ACC112 (cell line): ENCODE measurements around the gene CRIP1.
A peak's percentile ranks its signal among the peaks of the same experiment; 100 is the strongest.

Source experiments
- H2AFZ ChIP-seq: fragments of 200-600 bp; sonication (generic); one replicate; pipeline ENCODE4 v1.6.0; 2017; ENCODE audit warnings: antibody characterized with exemption, low read length; ENCODE audit not compliant: unreplicated experiment
- H3K27ac ChIP-seq: fragments of 200-600 bp; sonication (generic); 2 replicates; pipeline ENCODE4 v1.5.1; 2014; ENCODE audit warnings: low read depth, mild to moderate bottlenecking, antibody characterized with exemption, low read length, moderate library complexity
- H3K27me3 ChIP-seq: fragments of 200-600 bp; sonication (generic); 2 replicates; pipeline ENCODE4 v1.6.1; 2014; ENCODE audit warnings: mild to moderate bottlenecking, antibody characterized with exemption, low read length, moderate library complexity, mixed read lengths; ENCODE audit not compliant: insufficient read depth
- H3K36me3 ChIP-seq: fragments of 200-600 bp; sonication (generic); 2 replicates; pipeline ENCODE4 v1.6.1; 2016; ENCODE audit warnings: mild to moderate bottlenecking, antibody characterized with exemption, low read length, moderate library complexity, mixed read lengths; ENCODE audit not compliant: insufficient read depth
- H3K4me1 ChIP-seq: fragments of 200-600 bp; sonication (generic); one replicate; pipeline ENCODE4 v1.6.1; 2016; ENCODE audit warnings: low read length, mixed read lengths; ENCODE audit not compliant: insufficient read depth, unreplicated experiment, control insufficient read depth
- H3K4me3 ChIP-seq: fragments of 200-600 bp; sonication (generic); 2 replicates; pipeline ENCODE4 v1.5.1; 2014; ENCODE audit warnings: mild to moderate bottlenecking, low read depth, low read length
- H3K79me2 ChIP-seq: fragments of 200-600 bp; sonication (generic); one replicate; pipeline ENCODE4 v1.6.0; 2016; ENCODE audit warnings: low read length; ENCODE audit not compliant: control insufficient read depth, unreplicated experiment, insufficient read depth

Gene CRIP1, protein sequence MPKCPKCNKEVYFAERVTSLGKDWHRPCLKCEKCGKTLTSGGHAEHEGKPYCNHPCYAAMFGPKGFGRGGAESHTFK

DNA sequence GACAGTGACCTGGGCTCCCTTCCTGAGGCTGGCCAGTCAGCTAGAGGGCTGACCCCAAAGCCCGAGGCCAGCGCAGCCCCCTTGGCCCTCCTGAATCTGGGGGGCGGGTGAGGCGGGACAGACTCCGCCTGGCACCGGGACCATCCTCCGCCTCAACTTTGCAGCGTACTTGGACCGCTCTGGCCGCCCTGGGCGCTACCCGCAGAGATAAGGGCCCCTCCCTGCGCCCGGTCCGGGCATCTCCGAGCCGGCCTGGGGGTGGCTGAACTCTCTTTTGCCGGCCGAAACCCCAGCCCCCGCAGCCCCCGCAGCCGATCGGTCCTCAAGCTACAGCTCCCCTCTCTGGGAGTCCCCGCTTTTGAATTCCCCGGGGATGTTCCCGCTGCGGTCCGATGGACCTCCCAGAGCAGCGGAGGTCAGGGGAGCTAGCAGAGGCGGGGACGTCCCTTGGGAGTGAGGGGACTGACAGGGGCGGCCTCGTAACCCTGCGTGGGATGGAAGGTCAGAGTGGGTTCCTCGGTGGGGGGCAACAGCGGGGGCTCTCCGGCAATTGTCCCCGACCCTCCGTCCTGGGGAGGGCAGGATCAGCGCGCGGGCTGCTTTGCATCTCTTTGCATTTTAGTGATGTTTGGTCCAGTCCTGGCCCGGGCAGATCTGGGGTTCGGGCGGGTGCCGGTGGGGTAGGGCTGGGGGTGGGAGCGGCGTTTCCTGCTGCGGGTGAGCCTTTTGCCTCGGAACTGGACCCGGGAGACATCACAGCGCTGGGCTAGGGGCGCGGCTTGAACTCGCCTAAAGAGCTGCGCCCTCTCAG lies at the start of gene CRIP1:
CRIP1 (plus strand) TSS at position 724 of the 811 bp plus-strand sequence. CDS start 374 bp downstream, outside the sequence.
- H3K4me3 ChIP-seq: peak within 1 kb of the TSS; percentile 77
- H3K4me1 ChIP-seq: peaks cover 36% of the 10 kb centered on the region
- no peaks in the 10 kb centered on the region for H3K36me3 ChIP-seq
- no peak within 1 kb of the TSS for H3K27ac ChIP-seq
- no peaks in the 10 kb centered on the region for H3K79me2 ChIP-seq
- H2AFZ ChIP-seq: peak within 1 kb of the TSS; percentile 27
- peaks cover 5% of the 10 kb centered on the region; the same call in 1 of the 2 replicates for H3K27me3 ChIP-seq

DNA sequence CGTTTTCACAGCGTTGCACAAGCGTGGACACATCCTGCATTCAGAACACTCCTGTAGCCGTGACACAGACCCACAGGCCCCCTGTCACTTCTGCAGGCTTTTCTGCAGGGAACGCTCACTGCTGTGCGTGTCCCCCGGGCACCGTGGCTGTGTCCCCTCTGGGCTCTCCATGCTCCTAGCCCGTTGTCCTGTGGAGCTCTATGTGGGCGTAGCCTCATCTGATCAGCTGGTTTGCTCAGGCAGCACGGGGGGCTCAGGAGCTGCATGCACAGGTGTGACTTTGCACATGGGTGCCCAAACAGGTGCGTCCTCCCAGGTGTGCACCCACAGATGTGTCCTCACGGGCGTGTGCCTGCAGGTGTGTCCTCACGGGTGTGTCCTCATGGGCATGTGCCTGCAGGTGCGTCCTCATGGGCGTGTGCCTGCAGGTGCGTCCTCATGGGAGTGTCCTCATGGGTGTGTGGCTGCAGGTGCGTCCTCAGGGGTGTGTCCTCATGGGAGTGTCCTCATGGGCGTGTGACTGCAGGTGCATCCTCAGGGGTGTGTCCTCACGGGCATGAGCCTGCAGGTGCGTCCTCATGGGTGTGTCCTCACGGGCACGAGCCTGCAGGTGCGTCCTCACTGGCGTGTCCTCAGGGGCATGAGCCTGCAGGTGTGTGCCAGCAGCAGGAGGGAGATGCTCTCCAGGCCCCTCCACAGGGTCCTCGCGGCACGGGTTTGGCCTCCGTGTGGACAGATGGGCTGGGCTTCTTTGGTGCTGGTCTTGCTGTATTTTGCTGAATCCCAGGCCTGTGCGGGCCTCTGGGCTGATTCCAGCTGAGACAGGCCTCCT lies 49.6 kb upstream of the CRIP1 start:
- no peak overlapping the region for H3K27ac ChIP-seq
- no peaks in the 10 kb centered on the region for H3K27me3 ChIP-seq
- H3K4me3 ChIP-seq: no peak overlapping the region
- no peaks in the 10 kb centered on the region for H3K4me1 ChIP-seq
- H2AFZ ChIP-seq: no peak overlapping the region
- peaks cover 80% of the 10 kb centered on the region for H3K79me2 ChIP-seq
- 0 out of 2 replicates have a peak, but pooled peaks cover 4% of the 10 kb centered on the region for H3K36me3 ChIP-seq

DNA sequence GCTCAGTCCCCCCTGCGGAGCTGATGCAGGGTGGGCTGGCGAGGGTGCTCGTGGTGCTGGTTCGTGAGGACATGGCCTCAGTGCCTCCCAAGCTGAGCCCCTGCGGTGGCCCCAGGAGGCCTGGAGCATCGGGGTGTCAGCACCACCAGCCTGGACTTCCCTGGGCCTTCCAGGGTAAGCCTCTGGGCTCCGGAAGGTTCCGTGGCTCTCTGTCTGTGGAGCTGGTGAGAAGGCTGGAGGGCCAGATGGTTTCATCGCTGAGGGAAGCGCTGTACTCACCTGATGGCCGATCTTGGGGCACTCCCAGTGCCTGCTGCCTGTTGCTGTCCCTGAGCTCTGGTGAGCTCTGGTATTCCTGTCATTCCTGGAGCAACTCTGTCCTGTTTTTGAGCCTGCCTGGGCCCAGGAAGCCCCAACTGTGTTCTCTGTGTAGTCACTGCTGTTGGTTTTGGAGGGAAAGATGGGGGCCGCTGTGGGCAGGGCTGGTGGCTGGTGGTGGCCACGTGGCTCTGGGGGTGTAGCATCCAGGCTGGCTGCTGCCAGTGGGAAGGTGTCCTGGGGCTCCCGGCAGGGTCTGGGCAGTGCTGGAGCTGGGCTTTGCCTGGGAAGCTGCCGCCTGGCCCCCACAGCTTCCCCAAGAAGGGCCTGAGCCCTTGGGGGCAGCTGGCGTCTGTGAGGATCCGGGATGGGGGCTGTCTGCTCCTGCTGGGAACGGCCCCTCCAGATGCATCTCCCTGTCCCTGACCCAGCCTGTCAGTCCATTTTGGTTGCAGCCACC lies 48.8 kb upstream of the CRIP1 start:
- H3K4me1 ChIP-seq: no peaks in the 10 kb centered on the region
- H3K36me3 ChIP-seq: 0 out of 2 replicates have a peak, but pooled peaks cover 2% of the 10 kb centered on the region
- H3K79me2 ChIP-seq: peaks cover 74% of the 10 kb centered on the region
- H3K27ac ChIP-seq: no peak overlapping the region
- H3K27me3 ChIP-seq: no peaks in the 10 kb centered on the region
- H3K4me3 ChIP-seq: no peak overlapping the region
- no peak overlapping the region for H2AFZ ChIP-seq

DNA sequence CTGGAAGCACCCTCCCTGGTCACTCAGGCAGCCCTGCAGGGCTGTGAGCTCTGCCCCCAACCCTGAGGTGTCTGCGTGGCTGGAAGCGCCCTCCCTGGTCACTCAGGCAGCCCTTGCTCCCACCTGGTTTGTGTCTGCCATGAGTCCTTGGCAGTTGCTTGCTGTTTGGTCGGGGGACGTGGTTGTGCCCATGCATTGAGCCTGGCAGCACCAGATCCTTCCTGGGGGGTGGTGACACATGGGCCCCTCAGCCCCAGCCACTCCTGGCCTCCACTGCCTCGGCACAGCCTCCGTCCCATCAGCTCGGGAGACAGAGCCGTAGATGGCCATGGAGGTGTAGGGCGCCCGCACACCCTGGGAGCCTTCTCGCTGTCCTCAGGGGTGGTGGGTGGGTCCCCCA lies 47.5 kb upstream of the CRIP1 start:
- Histone ChIP-seq H3K27me3 (no peaks in the 10 kb centered on the region), H2AFZ (no peak overlapping the region), H3K36me3 (0 out of 2 replicates have a peak, but pooled peaks cover 2% of the 10 kb centered on the region), H3K4me1 (no peaks in the 10 kb centered on the region), H3K27ac (no peak overlapping the region), H3K79me2 (peaks cover 61% of the 10 kb centered on the region), H3K4me3 (no peak overlapping the region)

DNA sequence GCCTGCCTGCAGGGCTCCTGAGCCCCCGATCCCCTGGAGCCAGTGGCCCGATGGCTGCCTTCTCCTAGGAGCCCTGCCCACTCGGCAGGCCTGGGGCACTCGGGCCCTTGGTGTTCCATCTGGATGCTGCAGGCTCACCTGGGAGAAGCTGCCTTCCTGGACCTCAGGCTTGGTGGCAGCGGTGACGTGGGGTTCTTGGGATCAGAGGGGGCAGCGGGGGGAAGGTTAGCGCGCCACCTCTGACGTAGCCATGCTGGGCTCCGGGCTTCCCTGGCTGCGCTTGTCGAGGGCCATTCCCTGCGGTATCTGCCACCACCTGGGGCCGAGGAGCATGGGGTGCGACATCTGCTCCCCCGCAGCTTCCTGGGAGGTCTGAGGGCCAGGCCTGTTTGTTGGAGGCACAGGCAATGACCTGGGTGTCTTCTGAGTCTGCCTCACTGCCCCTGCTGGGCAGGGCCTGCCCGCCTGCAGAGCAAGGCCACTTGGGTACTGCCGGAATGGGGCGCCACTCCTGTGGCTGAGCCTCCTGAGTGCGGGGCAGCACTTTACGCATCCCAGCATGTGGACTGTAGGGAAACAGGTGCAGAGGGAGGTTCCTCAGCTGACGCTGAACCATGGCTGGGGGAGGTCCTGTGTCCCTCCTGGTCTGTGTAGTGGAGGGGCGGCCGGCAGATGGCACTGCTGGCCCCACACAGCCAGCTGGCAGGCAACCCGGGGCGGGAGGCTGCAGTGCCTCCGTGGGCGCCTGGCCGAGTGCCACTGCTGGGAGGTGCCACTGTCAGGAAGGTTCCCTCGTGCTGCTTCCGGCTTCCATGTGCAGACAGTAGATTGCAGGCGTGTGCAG lies 46.8 kb upstream of the CRIP1 start:
- peaks cover 54% of the 10 kb centered on the region for H3K79me2 ChIP-seq
- H3K4me1 ChIP-seq: no peaks in the 10 kb centered on the region

DNA sequence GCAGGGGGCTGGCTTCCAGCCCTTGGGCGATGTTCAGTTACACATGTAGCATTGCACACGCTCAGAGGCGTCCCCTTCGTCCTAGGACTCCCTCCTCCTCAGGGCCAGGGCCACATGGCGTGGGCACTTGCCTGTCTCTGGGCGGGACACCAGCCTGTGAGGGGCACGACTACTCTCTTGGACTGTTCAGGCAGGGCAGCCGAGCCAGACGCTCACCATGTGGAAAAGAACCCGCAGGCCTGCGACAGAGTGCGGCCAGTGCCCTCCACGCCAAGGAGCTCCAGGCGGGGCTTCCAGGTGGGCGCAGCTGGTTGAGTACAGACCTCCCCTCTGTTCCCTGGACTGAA lies 46.2 kb upstream of the CRIP1 start:
- H3K36me3 ChIP-seq: 0 out of 2 replicates have a peak, but pooled peaks cover 2% of the 10 kb centered on the region
- no peaks in the 10 kb centered on the region for H3K4me1 ChIP-seq
- peaks cover 48% of the 10 kb centered on the region for H3K79me2 ChIP-seq
- H3K27ac ChIP-seq: no peak overlapping the region
- H2AFZ ChIP-seq: no peak overlapping the region
- no peak overlapping the region for H3K4me3 ChIP-seq
- no peaks in the 10 kb centered on the region for H3K27me3 ChIP-seq

More for the DNA sequence above, 46.8 kb upstream of the CRIP1 start:
- 0 out of 2 replicates have a peak, but pooled peaks cover 2% of the 10 kb centered on the region for H3K36me3 ChIP-seq
- H2AFZ ChIP-seq: no peak overlapping the region
- H3K27me3 ChIP-seq: no peaks in the 10 kb centered on the region
- no peak overlapping the region for H3K4me3 ChIP-seq
- no peak overlapping the region for H3K27ac ChIP-seq

DNA sequence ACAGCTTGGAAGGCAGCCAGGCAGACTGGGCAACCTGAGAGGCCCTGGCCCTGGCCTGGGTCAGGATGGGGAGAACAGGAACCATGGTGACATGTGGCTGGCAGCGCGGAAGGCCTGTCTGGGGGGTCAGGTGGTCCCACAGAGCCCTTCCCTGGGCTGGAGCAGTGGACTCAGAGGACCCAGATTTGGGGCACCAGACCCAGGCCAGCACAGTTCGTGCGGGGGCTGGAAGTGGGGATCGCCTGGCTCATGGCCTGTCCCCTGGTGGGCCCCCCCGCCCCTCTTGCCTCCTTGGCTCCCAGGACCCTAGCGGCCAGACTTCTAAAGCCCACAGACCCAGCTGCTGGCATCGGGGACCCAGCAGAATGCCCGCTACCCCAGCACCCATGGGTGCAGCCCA lies 45.7 kb upstream of the CRIP1 start:
- no peak overlapping the region for H3K27ac ChIP-seq
- H3K79me2 ChIP-seq: peaks cover 44% of the 10 kb centered on the region
- H2AFZ ChIP-seq: no peak overlapping the region
- no peaks in the 10 kb centered on the region for H3K4me1 ChIP-seq
- H3K27me3 ChIP-seq: no peaks in the 10 kb centered on the region
- no peak overlapping the region for H3K4me3 ChIP-seq
- 0 out of 2 replicates have a peak, but pooled peaks cover 2% of the 10 kb centered on the region for H3K36me3 ChIP-seq

DNA sequence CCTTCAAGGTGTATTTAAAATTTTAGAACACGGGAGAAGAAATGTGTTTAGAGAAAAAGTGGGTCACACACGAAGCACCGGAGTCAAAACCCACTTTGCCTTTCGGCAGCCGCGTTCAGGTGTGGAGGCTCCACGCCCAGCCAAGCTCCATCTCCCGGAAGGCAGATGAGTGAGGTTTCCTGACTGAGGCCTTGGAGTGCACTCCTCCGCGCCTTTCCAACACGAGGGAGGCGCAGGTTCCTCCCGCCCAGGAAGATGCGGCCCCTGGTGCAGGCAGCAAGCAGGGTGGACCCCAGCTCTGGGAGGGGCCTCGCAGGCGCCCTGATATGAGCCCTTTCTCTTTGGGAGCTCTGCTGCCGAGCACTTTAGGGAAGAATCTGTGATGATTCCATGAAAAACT lies 44.6 kb upstream of the CRIP1 start:
- H3K27me3 ChIP-seq: no peaks in the 10 kb centered on the region
- H2AFZ ChIP-seq: no peak overlapping the region
- H3K79me2 ChIP-seq: peaks cover 32% of the 10 kb centered on the region
- no peak overlapping the region for H3K4me3 ChIP-seq
- no peaks in the 10 kb centered on the region for H3K4me1 ChIP-seq
- H3K27ac ChIP-seq: no peak overlapping the region
- 0 out of 2 replicates have a peak, but pooled peaks cover 2% of the 10 kb centered on the region for H3K36me3 ChIP-seq

DNA sequence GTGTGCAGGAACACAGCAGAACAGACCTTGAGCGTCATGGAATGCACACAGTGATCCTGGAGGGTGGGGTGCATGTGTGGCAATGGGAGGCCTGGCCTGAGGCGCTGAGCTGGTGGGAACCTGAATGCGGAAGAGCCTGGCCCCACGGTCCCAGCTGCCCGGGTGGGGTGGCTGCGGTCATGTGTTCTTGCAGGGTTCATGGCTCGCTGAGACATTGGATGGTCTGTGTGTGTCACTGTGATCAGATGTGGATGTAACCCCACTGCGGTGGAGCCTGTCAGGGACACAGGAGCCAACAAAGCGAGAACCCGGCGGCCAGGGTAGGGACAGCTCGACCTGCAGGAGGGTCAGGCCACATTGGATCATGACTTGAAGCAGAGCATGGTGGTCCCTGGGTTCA lies 43.9 kb upstream of the CRIP1 start:
- peaks cover 25% of the 10 kb centered on the region for H3K79me2 ChIP-seq
- H3K36me3 ChIP-seq: 0 out of 2 replicates have a peak, but pooled peaks cover 2% of the 10 kb centered on the region
- H3K27me3 ChIP-seq: no peaks in the 10 kb centered on the region
- no peak overlapping the region for H2AFZ ChIP-seq
- H3K4me3 ChIP-seq: no peak overlapping the region
- H3K4me1 ChIP-seq: no peaks in the 10 kb centered on the region
- no peak overlapping the region for H3K27ac ChIP-seq
